GM23338 (cell line): ENCODE measurements around the gene PPP1R37.

Experiments used
- CREB1 ChIP-seq: fragments of 250-450 bp; sonication (Bioruptor Pico); IDR thresholded peaks from 2 replicates; pipeline ENCODE4 v1.5.0; 2020; ENCODE audit warnings: low read depth, mild to moderate bottlenecking, moderate library complexity
- CTCF ChIP-seq, 2 experiments: fragments of 200-600 bp in 1 of 2; sonication (generic) in 1 of 2; conservative IDR thresholded peaks; 2 replicates each; pipeline versions ENCODE4 v1.5.1 to v1.6.1; 2016 to 2017; ENCODE audit warnings: antibody characterized with exemption in 2 of 2, low read depth in 2 of 2, mild to moderate bottlenecking in 2 of 2, moderate library complexity in 1 of 2
- REST ChIP-seq: IDR thresholded peaks from one replicate; pipeline ENCODE4 v1.6.1; 2018; ENCODE audit warnings: antibody characterized with exemption; ENCODE audit not compliant: unreplicated experiment

DNA sequence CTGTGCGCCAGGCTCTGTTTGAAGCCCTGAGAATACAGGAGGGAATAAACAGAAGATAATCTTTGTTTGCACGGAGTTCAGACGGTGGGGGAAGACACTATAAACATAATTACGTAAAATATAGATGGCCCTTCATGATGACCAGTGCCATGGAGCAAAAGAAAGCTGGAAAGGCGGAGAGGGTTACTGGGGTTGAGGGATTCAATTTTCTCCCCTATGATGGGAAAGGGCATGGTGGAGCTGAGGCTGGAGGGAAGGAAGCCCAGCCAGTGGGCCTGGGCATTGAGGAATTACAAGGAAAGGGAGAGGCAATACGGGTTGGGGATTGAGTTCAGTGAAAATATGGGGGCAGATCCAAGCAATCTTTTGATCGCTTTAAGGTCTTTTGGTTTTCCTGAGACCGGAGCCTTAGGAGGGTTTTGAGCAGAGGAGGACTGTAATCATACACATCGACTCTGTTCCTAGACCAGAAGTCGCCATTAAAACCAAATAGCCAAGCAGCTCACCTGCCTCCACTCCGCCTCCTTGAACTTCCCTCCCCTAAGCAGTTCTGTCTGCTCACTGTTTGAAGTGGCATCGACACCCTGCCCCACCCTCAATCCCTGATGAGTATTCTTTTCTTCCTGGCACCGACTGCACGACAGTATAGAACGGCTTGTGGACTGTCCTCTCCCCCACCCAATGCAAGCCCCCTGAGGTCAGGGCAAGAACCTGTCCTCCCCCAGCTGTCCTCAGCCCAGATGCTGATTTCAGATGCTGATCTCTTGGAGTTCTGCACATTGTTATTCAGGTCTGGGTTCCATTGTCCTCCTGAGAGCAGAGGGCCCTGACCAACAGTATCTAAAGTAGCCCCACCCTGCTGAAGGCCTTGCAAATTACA lies 15.9 kb upstream of the PPP1R37 start:
- no peak for TF ChIP-seq CTCF (conservative IDR thresholded peaks at IDR 0.05; ENCODE audit: low read depth in 2 of 2)
- no peak for TF ChIP-seq CREB1 (CRISPR knock-in tag)
- TF ChIP-seq REST = no peak
